HT-29 (cell line): ENCODE data around the gene FUT6. TPM values are rescaled to one million over a fixed set of nuclear protein-coding genes. Genes with fewer than 3 reads are reported as not detected.
"Not testable (repeated sequence)": the region's sequence is repeated elsewhere in the genome, so short reads cannot be mapped to it uniquely, and the experiment has no call there.

Experiments used
- DNase-seq: peaks from one replicate; pipeline ENCODE4 v3.0.0-alpha.2; 2015; ENCODE audit warnings: low spot score
- total RNA-seq: library from RNA; depleted of rRNA; stranded (reverse); fragments of >200 nt; shearing (Covaris generic); gene quantifications from 2 replicates; pipeline ENCODE4 v1.2.3, GENCODE V29; 2014; rRNA removed

Gene FUT6
- total RNA-seq, 1 experiment from 2014 or later = not detected

- no peak for DNase-seq
Observed at GRCh38 chr19:5786593-5787408, 52.7 kb downstream of the FUT6 start.

- no peak for DNase-seq
Observed at GRCh38 chr19:5785423-5785822, 54.1 kb downstream of the FUT6 start.

- no peak for DNase-seq
Observed at GRCh38 chr19:5784581-5785147, 54.8 kb downstream of the FUT6 start, which contains the start of gene PRR22. Gene PRR22 (minus strand): TSS chr19:5784746. CDS start chr19:5784660, 86 bp downstream.

- no peak for DNase-seq
Observed at GRCh38 chr19:5782945-5783919, 56.3 kb downstream of the FUT6 start.

GRCh38 chr19:5782322-5782721 is 57.2 kb downstream of the FUT6 start:
- no peak for DNase-seq

- DNase-seq = not testable (repeated sequence)
Observed at GRCh38 chr19:5780916-5781315, 58.6 kb downstream of the FUT6 start.

Other genes with a start within 250 kb of the FUT6 start
- gene SAFB2, start 216.9 kb downstream of the FUT6 start, total RNA-seq = 37.8 and 38.1 TPM in 2 replicates
- gene SAFB, start 216.6 kb downstream of the FUT6 start, total RNA-seq = 59.2 and 84.1 TPM in 2 replicates
- gene MICOS13, start 159.2 kb downstream of the FUT6 start, total RNA-seq = 222 and 223 TPM in 2 replicates
- gene HSD11B1L, start 158.7 kb downstream of the FUT6 start, total RNA-seq = 2.1 and 4.1 TPM in 2 replicates
- gene RPL36, start 149.4 kb downstream of the FUT6 start, total RNA-seq = 1,326 and 1,347 TPM in 2 replicates
- gene LONP1, start 119.6 kb downstream of the FUT6 start, total RNA-seq = 92.1 and 95.2 TPM in 2 replicates
- not detected in 2 replicates for gene CATSPERD, start 119.1 kb downstream of the FUT6 start, total RNA-seq
- gene PRR22, start 55.0 kb downstream of the FUT6 start, total RNA-seq = 2.1 and 3.9 TPM in 2 replicates
- gene DUS3L, start 48.5 kb downstream of the FUT6 start, total RNA-seq = 81.1 and 90.4 TPM in 2 replicates
- 0.21 TPM in 1 of 2 replicates, not detected in the other for gene NRTN, start 34.6 kb downstream of the FUT6 start, total RNA-seq
- 2.8 and 3.9 TPM in 2 replicates for gene FUT3, start 11.7 kb upstream of the FUT6 start, total RNA-seq
- not detected in 2 replicates for gene FUT5, start 30.8 kb upstream of the FUT6 start, total RNA-seq
- 265 and 313 TPM in 2 replicates for gene NDUFA11, start 64.1 kb upstream of the FUT6 start, total RNA-seq
- 3.5 and 6.0 TPM in 2 replicates for gene VMAC, start 65.2 kb upstream of the FUT6 start, total RNA-seq
- 13.9 and 20.1 TPM in 2 replicates for gene CAPS, start 74.6 kb upstream of the FUT6 start, total RNA-seq
- gene RANBP3, start 138.4 kb upstream of the FUT6 start, total RNA-seq = 62.1 and 79.3 TPM in 2 replicates